Stimulated activated CD8-positive, alpha-beta memory T cell treated with anti-CD3 and anti-CD28 coated beads, Interleukin-4, amount 100 ng/mL, for 1 hour (primary cell): Measurements from ENCODE around the gene MUC12.
A peak's percentile ranks its signal among the peaks of the same experiment; 100 is the strongest.
"Not testable (repeated sequence)": the region's sequence is repeated elsewhere in the genome, so short reads cannot be mapped to it uniquely, and the experiment has no call there.

Source experiments
- DNase-seq, 2 donors: peaks; one replicate each; pipeline ENCODE4 v3.0.0-alpha.2; 2020; ENCODE audit warnings: low read depth in 2 of 2, low spot score in 1 of 2

Gene MUC12

DNA sequence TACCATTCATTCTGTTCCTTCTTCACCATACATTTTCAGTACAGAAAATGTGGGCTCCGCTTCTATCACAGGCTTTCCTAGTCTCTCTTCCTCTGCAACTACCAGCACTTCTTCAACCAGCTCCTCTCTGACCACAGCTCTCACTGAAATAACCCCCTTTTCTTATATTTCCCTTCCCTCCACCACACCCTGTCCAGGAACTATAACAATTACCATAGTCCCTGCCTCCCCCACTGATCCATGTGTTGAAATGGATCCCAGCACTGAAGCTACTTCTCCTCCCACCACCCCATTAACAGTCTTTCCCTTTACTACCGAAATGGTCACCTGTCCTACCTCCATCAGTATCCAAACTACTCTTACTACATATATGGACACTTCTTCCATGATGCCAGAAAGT lies 9.5 kb upstream of the MUC12 start:
- no peak for DNase-seq

DNA sequence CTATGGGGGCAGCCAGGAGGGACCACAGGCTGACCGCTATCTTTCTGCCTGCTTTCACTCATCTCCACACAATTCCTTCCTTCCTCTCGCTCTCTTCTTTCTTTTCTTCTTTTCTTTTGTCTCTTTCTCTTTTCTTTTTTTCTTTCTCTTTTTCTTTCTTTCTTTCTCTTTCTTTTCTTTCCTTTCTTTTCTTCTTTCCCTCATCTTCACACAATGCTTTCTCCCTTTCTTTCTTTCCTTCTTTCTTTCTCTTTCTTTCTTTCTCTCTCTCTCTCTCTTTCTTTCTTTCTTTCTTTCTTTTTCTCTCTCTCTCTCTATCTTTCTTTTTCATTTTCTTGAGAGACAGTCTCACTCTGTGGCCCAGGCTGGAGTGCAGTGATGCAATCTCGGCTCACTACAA lies 6.8 kb upstream of the MUC12 start:
- no peak for DNase-seq

DNA sequence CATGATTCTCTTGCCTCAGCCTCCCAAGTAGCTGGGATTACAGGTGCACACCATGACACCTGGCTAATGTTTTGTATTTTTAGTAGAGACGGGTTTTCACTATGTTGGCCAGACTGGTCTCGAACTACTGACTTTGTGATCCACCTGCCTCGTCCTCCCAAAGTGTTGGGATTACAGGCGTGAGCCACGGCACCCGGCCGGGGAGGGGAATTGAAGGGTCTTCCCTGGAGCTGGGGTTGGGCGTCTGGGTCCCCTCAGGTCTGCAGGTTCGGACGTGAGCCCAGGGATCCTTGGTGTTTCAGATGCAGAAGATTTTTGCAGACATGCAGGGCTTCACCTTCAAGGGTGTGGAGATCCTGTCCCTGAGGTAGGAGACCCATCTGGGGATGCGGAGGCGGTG lies 6.0 kb upstream of the MUC12 start:
- DNase-seq: no peak

DNA sequence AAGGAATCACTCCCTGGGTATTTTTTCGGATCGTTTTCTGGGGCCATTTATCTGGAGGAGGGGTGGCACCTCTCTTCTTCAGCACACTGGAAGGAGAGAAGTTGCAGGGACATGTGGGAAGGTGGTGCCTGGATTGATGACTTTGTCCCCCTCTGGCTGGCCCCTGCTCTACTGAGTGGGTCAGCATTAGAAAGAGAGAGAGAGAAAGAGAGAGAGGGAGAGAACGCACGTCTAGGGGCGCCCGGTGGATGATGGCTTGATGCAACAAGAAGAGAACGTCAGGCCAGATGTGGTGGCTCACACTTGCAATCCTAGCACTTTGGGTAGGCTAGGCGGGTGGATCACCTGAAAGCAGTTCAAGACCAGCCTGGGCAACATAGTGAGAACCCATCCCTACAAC lies 5.5 kb upstream of the MUC12 start:
- no peak for DNase-seq

DNA sequence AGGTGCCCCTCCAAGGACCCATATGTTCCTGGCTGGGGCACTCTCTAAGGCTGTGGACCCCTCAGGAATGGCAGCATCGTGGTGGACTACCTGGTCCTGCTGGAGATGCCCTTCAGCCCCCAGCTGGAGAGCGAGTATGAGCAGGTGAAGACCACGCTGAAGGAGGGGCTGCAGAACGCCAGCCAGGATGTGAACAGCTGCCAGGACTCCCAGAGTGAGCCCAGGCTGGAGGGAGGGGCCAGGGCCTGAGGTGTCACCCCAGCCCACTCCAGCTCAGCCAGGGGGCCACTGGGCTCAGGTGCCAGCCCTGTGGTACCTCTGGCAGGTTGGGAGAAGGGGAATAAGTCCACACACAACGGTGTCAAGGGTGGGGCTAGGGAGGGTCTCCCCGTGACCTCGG lies 4.7 kb upstream of the MUC12 start:
- no peak for DNase-seq

DNA sequence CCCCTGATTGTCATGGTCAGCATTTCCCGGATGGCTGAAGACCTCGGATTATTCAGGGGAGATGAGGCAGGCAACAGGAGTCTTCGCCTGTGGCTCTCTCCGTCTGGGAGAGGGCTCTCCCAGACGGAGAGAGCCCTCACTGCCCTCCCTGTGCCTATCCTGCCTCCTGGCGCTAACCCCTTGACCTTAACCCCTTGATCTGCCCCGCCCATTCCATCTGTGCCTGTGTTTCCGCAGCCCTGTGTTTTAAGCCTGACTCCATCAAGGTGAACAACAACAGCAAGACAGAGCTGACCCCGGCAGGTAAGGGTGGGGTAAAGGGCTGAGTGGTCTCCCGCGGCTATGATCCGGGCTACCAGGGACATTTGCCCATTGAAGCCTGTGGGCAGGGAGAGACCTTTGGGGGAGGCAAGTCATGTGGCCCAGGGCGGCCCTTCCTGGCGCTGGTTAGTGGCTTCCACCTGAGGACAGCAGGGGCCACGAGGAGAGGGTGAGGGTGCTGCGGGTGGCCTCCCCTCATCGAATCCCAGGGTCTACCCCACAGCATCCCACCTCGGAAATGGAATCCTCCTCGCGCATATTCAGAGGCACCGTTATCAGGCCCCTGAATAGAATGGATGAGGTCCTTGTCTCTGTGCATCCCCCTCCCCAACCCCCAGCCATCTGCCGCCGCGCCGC lies 4.2 kb upstream of the MUC12 start:
- DNase-seq: no peak

DNA sequence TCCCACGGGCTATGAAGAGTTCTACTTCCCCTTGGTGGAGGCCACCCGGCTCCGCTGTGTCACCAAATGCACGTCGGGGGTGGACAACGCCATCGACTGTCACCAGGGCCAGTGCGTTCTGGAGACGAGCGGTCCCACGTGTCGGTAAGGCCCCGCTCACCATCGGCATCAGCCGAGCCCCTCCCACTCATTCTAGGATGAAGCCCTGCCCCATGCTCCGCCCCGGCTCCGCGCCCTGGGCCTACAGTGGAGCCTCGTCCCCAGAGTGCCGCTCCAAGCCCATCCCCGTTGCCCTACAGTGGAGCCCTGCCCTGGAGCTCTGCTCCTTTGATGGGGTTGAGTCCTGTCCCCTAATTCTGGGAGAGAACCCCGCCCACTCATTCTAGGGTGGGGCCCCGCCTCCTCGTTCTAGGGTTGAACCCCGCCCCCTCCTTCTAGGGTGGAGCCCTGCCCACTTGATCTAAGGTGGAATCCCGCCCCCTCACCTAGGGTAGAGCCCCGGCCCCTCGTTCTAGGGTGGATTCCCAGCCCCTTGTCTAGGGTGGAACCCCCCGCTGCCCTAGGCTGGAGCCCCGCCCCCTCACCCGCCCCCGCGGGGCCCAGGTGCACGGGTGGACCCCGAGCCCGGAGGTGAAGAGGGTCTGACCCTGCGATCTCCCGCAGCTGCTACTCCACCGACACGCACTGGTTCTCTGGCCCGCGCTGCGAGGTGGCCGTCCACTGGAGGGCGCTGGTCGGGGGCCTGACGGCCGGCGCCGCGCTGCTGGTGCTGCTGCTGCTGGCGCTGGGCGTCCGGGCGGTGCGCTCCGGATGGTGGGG lies 3.4 kb upstream of the MUC12 start:
- peak; percentile 35 to 45 for DNase-seq

DNA sequence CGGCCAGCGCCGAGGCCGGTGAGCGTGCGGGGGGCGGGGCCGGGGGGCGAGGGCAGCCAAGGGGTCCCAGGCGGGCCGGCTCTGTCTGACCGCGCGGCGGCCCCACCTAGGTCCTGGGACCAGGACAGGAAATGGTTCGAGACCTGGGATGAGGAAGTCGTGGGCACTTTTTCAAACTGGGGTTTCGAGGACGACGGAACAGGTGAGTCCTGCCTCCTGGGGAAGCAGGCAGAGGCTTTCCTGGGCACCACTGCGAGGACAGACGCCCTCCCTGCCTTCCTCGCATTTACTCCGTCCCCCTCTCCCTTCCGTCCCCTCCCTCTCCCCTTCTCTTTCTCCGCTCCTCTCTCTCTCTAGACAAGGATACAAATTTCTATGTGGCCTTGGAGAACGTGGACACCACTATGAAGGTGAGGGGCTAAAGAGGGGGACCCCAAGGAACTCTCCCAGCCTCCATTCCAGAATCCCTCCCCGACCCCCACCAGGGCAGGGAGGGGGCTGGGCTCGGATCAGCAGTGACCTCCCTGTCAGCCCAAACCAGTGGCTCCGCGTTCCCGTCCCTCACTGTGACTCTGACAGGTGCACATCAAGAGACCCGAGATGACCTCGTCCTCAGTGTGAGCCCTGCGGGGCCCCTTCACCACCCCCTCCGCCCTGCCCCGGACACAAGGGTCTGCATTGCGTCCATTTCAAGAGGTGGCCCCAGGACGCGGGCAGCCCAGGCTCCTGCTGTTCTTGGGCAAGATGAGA lies 2.6 kb upstream of the MUC12 start:
- no peak for DNase-seq

DNA sequence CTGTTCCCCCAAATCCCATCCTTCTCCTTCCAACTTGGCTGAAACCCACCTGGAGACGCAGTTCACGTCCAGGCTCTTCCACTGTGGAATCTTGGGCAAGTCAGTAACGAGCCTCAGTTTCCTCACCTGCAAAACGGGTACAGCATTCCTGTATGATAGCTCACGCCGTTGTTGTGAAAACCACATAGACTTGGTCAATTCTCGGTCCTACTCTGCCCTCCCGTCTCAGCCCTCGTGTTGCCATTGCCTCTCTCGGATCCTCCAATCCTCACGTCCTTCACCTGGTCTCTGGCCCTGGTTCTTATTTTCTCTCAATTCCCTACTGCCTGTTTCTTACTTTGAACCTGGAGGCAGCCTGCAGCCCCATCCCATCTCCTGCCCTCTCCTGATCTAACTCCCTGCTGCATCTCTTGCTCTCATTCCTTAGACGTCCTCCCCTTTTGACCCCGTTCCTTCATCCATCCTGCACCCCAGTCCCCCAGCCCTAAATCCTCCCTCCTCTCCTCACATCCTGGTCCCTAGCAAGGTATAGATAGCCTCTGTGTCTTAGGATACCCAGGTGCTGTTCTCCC lies 2.0 kb upstream of the MUC12 start:
- DNase-seq: no peak

DNA sequence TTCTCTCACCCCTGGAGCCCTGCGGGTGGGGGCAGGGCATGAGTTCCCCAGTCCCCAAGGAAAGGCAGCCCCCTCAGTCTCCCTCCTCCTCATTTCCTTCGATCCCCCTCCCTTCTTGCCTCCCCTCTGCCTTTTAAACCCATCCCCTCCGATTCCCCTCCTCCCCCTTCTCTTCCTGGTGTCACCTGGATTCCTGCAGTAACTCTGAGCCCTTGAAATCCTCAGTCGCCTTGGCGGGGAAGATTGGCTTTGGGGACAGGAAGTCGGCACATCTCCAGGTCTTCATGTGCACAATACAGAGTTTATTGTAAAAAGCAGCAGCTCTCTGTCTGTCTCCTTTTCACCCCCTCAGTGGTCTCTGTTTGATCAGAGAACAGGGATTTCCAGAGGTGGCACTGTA lies 1.3 kb upstream of the MUC12 start:
- no peak for DNase-seq

DNA sequence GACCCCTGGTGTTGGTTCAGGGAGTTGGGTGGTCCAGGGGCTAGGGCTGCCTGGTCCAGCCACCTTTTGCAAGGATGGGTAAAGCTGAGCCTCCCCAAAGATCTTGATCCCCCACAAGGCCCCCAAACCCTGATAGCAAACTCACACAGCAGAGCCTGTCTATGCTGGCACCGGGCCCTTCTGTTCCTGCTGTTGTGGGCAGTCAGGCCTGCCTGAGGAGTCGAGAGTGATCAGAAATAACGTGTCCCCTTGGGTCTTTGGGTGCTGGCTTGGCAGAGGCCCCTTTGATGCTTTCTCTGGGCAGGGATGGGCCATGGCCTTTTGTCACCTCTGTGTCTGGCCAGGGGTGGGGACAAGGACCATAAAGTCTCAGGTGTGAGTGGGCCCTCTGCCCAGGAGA lies 715 bp upstream of the MUC12 start:
- DNase-seq: no peak

DNA sequence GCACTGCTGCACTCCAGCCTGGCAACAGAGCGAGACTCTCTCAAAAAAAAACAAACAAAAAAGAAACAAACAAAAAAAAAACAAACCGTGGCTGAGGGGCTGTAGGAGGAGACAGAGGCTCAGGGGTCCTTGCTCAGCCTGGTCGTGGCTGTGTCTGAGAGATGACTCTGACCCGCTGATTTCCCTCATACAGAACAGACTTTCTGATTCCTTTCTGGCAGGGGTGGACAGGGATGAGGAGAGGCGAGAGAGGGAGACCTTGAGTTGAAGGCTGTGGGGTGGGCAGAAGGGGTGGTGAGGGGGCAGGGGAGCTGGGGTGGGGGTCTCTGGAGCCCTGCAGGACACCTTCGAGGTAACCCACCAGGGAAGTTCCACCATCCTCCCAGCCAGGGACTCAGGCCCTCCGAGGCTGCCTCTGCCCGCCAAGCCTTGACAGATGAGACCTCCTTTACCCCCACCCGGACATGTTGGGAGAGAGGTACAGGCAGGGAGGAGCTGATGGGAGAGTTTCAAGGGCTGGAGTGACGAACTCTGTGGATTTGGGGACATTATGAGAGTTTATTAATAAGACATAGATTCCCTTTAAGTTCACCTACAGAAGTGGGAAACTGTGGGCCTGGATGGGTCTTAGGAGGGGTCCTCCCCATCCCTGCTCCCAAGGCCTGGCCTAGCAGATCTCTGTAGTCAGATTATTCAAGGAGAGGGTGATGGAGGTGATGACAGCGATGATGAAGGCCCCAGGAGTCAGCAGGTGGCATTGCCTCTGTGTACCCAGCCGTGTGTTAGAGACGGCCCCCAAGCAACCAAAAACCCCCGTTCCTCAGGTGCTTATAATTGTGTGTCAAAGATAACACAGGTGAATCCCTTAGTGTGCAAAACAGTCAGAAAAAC lies 2.0 kb downstream of the MUC12 start:
- no peak for DNase-seq

DNA sequence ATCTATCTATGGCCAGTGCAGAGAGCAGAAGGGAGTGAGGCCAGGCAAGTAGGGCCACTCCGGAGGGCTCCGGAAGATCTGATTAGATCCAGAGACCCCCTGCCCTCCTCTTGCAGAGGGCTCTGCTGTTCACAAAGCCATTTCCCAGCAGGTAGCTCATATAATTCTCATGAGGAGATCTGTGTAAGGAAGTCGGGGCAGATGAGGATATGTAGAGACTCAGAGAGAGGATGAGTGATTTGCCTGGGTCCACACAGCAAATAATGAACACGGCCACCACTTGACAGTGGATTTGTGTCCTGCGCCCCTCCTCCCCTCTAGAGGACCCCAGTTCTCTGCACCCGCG lies 2.6 kb downstream of the MUC12 start:
- no peak for DNase-seq

DNA sequence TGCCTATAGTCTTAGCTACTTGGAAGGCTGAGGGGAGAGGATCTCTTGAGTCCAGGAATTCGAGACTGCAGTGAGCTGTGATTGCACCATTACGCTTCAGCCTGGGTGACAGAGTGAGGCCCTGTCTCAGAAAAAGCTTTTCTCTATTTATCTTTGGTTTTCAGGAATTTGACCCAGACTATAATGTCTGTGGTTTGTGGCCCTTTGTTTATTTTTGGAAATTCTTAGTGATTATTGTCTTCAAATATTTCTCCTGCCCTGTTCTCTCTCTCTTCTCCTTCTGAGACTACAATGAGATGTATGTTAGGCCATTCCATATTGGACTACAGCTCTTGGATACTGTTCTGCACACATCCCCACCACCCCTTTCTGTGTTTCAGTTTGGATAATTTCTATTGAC lies 4.7 kb downstream of the MUC12 start:
- DNase-seq: no peak

DNA sequence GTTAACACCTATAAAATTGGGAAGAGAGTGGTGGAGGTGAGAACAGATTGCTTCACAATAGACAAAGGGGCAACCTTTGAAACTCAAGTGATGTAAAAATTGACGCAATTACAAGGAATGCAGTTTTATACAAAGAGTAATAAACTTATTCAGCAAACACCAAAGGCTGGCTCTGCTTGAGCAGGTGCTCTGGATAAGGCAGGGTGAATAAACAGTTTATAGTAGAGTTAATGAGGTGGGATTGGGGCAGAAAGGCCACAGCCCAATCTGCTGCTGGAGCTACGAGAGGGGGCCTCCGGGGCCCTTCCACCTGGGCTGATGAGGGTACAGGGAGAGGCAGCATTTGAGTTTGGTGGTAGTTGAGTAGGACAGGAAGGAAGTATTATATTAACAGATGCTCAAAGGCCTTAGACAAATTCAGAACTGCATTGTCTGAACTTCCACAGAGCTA lies 6.0 kb downstream of the MUC12 start:
- no peak for DNase-seq

DNA sequence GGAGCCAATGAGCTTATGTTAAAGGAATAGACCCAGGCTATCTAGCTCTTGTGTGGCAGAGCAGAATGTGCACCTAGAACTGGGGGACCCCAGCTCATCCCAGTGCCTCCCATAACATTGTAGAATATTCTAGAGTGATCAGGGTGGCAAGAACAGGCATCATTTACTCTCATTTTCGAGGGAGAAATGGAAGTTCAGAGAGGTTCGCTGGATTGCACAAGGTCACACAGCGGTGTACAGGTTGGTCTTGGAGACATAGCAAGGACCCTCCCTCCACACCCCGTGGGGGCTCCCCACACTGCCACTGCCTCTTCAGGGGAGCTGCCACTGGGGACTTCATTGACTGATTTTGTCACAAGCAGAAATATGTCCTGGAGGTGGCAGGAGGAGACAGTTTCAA lies 8.9 kb downstream of the MUC12 start:
- DNase-seq: no peak

DNA sequence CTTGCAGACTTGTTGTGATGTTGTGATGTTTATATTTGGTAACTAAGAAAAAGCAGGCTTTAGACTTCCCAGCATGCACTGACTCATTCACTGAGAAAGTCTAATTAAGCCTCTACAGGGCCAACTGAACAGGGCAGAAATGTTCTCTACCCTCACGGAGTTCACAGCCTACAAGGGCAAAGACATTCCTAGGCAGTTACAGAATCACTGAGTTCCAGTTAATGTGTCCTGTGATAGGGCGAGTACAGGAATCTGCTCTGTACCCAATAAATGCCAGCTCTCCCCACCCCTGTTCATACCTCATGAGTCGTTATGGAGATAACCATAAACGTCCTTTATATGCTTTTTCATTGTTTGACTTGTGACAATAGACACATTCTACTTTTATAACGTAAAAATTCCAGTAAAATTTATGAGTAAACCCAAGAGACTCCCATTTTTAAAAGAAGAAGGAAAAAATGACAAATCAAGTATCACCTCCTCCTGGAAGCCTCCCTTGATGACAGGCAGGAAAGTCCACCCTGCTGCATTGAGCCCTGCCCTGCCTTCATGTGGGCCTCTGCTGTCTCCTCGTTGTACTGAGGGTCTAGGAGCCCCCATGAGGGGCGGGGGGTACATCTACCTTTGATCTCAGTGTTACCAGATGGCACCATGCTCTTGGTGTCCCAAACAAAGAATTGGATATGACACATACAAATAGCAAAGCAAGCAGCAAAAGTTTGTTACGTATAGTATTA lies 14.3 kb downstream of the MUC12 start:
- no peak for DNase-seq

DNA sequence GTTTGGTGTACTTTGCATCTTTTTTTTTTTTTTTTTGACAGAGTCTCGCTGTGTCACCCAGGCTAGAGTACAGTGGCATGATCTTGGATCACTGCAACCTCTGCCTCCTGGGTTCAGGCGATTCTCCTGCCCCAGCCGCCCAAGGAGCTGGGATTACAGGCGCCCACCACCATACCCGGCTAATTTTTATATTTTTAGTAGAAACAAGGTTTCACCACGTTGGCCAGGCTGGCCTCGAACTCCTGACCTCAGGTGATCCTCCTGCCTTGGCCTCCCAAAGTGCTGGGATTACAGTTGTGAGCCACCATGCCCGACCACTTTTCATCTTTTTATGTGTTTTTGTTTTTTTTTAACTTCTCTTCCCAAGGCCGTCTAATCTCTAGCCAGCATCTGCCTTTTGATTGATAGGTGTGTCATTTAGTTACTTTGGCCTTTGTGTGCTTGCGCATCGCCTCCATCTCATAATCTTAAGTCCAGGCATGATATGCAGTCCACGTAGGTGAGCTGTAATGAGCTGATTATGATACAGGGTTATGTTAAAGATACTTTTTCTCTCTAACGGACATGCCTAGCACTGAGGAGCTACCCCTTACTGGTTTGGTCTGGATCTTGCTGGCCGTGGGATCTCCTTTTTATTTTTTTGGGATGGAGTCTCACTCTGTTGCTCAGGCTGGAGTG lies 15.0 kb downstream of the MUC12 start:
- not testable (repeated sequence) for DNase-seq

DNA sequence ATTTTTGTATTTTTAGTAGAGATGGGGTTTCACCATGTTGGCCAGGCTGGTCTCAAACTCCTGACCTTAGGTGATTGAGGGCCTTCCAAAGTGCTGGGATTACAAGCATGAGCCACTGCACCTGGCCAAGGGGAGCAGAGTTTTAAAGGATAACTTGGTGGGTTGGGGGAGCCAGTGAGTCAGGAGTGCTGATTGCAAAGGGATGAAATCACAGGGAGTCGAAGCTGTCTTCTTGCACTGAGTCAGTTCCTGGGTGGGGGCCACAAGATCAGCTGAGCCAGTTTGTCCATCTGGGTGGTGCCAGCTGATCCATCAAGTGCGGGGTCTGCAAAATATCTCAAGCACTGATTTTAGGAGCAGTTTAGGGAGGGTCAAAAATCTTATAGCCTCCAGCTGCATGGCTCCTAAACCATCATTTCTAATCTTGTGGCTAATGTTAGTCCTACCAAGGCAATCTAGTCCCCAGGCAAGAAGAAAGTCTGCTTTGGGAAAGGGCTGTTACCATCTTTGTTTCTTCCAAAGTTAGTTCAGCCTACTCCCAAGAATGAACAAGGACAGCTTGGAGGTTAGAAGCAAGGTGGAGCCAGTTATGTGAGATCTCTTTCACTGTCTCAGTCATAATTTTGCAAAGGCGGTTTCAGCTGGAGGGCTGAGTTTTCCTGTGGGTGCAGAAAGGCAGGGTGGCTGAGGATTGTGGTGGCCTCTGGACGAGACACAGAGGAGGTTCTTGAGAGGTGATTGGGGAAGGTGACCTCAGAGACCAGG lies 15.8 kb downstream of the MUC12 start:
- not testable (repeated sequence) for DNase-seq
